Omental fat pad (tissue), 4 donors: ENCODE measurements around the gene RASSF7. TPM values are rescaled to one million over a fixed set of nuclear protein-coding genes. Genes with fewer than 3 reads are reported as not detected.

Source experiments
- ATAC-seq: fragments of 150-250 bp; one replicate; pipeline ENCODE4 v1.9.1; 2016; ENCODE audit warnings: mild to moderate bottlenecking, moderate library complexity; ENCODE audit not compliant: low FRiP score
- DNase-seq: peaks from one replicate; pipeline ENCODE4 v3.0.0-alpha.2; 2019; ENCODE audit warnings: low spot score
- total RNA-seq, 4 donors: library from RNA; depleted of rRNA; stranded (reverse); fragments of >200 nt; gene quantifications; one replicate each; pipeline ENCODE4 v1.1.0, GENCODE V29; 2016
- TF ChIP-seq, protein P1 (sequence below), 3 donors: fragments of 450-650 bp; IDR thresholded peaks; one replicate each; pipeline ENCODE4 v1.5.1; 2016 to 2017; ENCODE audit warnings: antibody characterized with exemption in 3 of 3, mild to moderate bottlenecking in 3 of 3, moderate library complexity in 2 of 3

Gene RASSF7
- total RNA-seq, 4 donors from 2014 or later: 9.1 to 31.8 (median 13.4) TPM

DNA sequence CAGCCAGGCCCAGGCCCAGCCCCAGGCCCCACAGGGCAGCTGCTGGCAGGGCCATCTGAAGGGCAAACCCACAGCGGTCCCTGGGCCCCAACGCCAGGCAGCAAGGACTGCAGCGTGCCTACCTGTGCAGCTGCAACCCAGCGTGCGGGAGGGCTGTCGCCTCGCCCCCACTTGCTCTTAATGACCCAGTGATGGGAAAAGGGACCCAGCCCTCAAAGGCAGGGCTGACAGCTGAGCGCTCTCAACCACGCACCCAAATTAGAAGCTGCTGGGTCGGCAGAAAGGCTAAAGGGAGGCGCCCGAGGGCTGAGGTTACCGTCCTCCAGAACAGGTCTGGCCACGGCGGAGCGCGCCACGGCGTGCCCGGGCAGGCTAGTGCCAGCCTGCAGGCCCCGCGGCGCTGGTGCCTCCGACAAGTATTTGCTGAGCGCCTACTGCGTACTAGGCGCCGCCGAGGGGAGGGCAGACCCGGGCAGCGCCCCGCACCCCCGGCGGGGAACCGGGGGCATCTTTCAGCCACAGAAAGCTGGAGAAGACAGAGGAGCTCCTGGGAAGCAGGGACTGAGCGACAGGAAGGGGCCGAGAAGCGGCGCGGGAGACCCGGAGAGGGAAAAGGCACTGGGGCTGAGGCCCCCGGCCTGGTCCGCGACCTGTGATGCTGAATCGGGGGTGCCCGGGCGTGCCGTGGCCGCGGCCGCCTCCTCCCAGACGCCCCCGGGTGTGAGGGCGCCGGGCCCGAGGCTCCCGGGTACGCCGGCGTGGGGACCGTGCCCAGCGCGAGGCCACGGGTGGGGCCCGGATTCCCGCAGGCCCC, 26.2 kb upstream of the RASSF7 start:
- DNase-seq: no peak
- TF ChIP-seq, protein P1, sequence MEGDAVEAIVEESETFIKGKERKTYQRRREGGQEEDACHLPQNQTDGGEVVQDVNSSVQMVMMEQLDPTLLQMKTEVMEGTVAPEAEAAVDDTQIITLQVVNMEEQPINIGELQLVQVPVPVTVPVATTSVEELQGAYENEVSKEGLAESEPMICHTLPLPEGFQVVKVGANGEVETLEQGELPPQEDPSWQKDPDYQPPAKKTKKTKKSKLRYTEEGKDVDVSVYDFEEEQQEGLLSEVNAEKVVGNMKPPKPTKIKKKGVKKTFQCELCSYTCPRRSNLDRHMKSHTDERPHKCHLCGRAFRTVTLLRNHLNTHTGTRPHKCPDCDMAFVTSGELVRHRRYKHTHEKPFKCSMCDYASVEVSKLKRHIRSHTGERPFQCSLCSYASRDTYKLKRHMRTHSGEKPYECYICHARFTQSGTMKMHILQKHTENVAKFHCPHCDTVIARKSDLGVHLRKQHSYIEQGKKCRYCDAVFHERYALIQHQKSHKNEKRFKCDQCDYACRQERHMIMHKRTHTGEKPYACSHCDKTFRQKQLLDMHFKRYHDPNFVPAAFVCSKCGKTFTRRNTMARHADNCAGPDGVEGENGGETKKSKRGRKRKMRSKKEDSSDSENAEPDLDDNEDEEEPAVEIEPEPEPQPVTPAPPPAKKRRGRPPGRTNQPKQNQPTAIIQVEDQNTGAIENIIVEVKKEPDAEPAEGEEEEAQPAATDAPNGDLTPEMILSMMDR (IDR thresholded peaks at IDR 0.05): no peak
- ATAC-seq: peak; percentile 0

DNA sequence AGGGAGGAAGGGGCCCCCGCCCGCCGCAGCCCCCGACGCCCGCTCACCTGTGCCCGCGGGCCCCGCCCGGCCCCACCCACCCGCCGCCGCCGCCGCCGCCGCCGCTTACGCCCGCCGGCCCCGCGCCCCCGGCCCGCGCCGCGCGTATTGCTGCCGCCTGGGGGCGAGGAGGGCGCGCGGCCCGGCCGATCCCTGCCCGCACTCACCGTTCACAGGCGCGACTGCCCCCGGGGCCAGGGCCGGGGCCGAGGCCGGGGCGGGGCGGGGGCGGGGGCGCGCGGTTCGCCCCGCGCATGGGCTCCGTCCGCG, 25.6 kb upstream of the RASSF7 start:
- DNase-seq: no peak
- TF ChIP-seq, protein P1 (IDR thresholded peaks at IDR 0.05): no peak
- peak; percentile 13 for ATAC-seq

DNA sequence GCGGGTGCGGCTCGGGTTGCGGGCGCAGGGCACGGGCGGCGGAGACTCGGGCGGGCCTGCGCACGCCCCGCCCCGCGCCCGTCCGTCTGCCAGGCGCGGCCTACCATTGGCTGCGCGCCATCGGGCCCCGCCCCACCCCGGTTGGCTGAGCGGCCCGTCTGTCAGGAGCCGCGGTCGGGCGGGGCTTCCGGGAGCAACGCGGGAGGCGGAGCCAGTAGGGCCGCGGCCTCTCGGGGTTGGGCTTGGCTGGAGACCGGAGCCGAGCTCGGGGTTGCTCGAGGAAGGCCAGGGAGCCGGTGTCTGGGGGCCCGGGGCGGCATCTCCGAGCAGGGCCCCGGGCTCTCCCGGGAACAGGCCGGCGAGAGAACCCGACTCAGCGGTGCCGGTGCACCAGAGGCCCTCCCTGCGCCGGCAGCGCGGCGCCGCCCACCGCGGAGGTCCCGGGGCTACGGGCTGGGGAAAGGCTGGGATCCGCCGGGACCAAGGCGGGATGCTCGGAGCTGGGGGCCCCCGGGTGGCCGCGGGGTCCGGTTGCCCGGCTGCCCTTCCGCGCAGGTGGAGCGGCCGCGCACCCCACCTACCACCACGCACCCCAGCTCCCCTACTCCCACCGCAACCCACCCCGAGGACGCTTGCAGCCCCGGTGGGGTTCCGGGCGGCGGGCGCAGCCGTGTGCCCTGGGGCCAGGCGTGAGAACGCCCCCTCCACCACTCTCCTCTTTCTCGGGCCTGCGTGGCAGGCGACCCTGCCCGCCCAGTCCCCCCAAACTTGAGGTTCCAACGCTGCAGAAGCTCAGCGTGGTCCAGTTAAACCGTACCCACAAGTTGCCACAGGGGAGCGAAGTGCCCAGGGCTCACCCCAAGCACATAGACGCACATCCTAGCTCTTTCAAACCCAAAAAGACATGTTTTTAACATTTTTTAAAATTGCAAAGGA, 25.0 kb upstream of the RASSF7 start, which contains the start of gene HRAS:
Gene HRAS (minus strand): TSS at position 58 of the 936 bp plus-strand sequence.
- ATAC-seq (peak; percentile 88), DNase-seq (peak; percentile 75)
- TF ChIP-seq, protein P1 (IDR thresholded peaks at IDR 0.05): no peak

DNA sequence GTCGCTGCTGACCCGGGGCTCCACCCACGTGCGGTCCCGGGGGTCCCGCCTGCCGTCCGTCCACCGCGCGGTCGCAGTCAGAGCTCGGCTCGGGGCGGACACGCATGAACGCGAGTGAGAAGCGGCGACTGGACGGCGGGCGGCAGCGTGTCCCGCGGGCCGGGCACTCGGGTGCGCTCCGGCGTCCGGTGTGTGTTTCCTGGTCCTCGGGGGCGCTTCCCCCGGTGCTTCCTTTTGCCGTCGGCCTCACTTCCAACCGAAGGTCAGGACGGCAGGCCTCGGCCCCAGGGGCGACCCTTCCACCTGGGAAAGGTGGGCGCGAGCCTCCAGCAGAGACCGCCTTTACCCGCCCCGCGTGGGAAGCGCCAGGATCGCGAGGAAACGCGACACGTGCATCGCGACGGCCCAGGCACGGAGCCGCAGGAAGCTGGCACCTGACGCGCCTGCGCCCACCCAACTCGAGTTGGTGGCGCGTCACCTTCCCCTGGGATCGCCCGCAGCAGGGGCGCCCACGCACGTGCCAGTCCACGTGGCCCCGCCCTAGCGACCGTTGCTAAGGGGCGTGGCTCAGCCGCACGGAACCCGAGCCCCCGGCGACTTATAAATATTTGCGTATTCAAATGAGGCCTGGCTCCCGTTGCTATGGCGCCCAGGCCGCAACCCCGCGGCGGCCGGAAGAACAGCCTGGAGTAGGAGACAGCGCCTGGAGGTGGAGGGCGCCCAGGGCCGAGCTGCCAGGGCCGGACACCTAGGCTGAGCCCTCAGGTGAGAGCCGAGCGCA, 23.7 kb upstream of the RASSF7 start, which contains the start of gene LRRC56:
Gene LRRC56 (plus strand): TSS at position 687 of the 781 bp plus-strand sequence. CDS start 3,158 bp downstream, outside the sequence.
- peak; percentile 17 for ATAC-seq
- DNase-seq: peak; percentile 50
- TF ChIP-seq, protein P1 (IDR thresholded peaks at IDR 0.05): no peak

DNA sequence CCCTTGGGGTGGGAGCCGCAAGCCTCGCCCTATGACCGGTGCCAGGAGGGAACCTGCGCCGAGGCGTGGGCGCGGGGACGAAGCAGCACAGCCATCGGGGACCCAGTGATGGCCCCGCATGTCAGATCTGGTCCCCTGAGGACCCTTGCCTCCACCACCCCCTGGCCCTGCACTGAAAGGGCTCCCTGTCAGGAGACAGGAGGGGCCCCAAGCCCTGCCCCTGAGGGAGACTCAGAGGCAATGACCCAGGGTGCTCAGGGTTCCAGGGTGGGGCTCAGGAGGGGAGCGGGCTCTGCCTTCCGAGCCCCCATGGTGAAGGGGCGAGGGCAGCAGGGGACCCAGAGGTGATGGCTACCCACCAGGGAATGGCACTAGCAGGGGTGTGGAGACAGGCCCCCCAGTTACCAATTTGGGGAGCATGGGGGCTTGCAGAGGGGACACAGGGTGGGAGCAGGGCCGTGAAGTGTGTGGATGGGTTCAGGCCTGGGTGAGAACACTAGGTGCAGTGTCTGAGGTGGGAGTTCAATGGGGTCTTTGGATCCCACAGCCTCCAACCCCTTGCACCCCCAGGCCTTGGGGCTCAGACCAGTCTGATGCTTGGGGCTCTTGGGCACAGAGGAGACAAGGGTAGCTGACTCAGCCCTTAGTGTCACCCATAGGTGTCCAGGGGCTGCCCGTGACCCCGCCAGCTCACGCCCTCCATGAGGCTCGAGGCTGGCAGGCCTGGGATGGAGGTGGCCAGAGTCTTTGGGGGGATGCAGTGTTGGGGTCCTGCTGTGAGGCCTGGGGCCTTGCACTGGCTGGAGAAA, 22.9 kb upstream of the RASSF7 start:
- DNase-seq (no peak), ATAC-seq (no peak)
- TF ChIP-seq, protein P1 (IDR thresholded peaks at IDR 0.05): no peak
